ENCODE results near the gene NRF1.
A peak's percentile ranks its signal among the peaks of the same experiment; 100 is the strongest.

NRF1 gene

DNA sequence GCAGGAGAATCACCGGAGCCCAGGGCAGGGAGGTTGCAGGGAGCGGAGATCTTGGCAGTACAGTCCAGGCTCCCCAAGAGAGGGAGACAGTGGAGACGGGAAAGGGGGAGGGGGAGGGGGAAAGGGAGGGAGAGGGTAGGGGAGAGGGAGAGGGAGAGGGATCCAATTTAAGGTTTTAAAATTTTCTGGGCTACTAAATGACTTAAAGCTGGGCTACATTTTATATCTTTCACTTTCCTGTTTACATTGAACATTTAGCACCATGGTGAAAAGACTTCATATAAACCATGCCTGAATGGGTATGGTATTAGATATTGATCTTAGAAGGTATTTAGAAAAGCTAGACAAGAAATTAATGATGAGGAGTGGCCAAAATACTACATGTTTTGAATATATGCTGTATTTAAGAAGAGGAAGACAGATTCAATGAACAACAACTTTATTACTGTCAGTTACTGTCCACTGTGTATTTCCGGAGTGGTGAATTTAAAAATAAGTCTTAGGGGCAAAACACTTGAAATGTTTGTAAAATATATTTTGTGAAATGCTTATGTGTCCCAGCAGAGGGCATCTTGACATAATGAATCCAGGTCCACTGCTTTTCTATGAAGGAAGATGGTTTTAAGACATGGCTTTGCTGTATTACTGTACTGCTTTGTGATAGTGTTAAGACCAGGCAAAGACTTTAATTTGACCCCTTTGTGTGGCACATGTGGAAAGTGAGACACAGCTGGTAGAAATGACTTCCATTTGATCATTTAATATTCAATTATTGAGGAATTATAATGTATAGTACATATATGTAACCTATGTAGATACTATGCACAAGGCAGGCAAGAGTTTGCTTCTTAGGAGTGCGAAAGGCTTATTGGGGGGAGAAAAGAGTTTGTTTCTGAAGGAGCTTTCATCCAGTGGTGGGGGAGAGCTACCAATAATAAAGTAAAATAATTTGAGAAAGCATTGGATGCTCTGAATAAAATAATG, 52.8 kb downstream of the NRF1 start:
- TF ChIP-seq, protein P1, sequence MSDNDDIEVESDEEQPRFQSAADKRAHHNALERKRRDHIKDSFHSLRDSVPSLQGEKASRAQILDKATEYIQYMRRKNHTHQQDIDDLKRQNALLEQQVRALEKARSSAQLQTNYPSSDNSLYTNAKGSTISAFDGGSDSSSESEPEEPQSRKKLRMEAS (IDR thresholded peaks at IDR 0.05; ENCODE audit: low read depth, low read length) = no peak
- TF ChIP-seq, protein P2, sequence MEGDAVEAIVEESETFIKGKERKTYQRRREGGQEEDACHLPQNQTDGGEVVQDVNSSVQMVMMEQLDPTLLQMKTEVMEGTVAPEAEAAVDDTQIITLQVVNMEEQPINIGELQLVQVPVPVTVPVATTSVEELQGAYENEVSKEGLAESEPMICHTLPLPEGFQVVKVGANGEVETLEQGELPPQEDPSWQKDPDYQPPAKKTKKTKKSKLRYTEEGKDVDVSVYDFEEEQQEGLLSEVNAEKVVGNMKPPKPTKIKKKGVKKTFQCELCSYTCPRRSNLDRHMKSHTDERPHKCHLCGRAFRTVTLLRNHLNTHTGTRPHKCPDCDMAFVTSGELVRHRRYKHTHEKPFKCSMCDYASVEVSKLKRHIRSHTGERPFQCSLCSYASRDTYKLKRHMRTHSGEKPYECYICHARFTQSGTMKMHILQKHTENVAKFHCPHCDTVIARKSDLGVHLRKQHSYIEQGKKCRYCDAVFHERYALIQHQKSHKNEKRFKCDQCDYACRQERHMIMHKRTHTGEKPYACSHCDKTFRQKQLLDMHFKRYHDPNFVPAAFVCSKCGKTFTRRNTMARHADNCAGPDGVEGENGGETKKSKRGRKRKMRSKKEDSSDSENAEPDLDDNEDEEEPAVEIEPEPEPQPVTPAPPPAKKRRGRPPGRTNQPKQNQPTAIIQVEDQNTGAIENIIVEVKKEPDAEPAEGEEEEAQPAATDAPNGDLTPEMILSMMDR (IDR thresholded peaks at IDR 0.05; ENCODE audit: low read depth, low read length) = peak; percentile 43
- no peak for TF ChIP-seq POLR2A (IDR thresholded peaks at IDR 0.05; ENCODE audit: extremely low read depth, insufficient read length)
- H3K4me3 ChIP-seq (ENCODE audit: low read depth, low read length) = no peak overlapping the region
- peak; percentile 75 for DNase-seq (ENCODE audit: low read depth)

DNA sequence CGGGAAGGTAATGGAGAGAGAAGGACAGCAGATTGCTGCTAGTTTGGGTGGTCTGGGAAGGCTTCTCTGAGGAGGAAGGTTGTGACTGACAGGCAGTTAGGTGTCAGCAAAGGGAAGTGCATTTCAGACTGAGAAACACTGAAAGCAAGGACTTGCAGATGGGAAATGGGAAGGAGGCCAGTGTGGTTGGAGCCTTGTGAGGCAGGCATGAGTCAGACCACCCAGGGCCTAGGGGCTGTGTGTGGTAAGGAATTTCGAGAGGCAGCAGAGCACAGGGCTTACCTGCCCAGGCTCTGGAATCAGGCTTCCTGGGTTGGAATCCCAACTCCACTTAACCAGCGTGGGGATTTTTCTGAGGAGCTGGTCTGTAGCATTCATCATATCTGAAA, 53.5 kb downstream of the NRF1 start:
- DNase-seq (ENCODE audit: low read depth) = peak; percentile 82
- no peak overlapping the region for H3K4me3 ChIP-seq (ENCODE audit: low read depth, low read length)
- TF ChIP-seq MYC (IDR thresholded peaks at IDR 0.05; ENCODE audit: low read depth, low read length) (no peak), POLR2A (IDR thresholded peaks at IDR 0.05; ENCODE audit: extremely low read depth, insufficient read length) (no peak)
- TF ChIP-seq, protein P1 (IDR thresholded peaks at IDR 0.05; ENCODE audit: low read depth, low read length) = no peak
- TF ChIP-seq, protein P2 (IDR thresholded peaks at IDR 0.05; ENCODE audit: low read depth, low read length) = no peak

DNA sequence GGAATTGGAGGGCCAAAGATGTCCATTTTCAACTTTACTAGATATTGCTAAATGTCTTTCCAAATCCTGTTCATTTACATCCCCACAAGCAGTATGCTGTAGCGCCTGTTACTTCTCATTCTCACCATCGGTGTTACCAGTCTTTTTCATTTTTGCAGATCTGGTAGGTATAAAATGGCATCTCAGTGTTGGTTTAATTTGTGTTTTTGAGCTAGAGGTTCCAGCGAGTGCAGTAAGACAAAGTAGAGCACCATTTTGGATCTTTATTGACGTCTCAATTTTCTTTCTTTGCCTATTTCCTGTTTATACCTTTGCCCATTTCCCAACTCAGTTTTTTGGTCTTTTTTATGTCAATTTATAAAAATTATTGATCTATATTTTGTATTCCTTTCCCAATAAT, 55.6 kb downstream of the NRF1 start:
- TF ChIP-seq POLR2A (IDR thresholded peaks at IDR 0.05; ENCODE audit: extremely low read depth, insufficient read length) = no peak
- TF ChIP-seq, protein P1 (IDR thresholded peaks at IDR 0.05; ENCODE audit: low read depth, low read length) = no peak
- no peak for TF ChIP-seq MYC (IDR thresholded peaks at IDR 0.05; ENCODE audit: low read depth, low read length)
- H3K4me3 ChIP-seq (ENCODE audit: low read depth, low read length) = no peak overlapping the region
- no peak for DNase-seq (ENCODE audit: low read depth)

DNA sequence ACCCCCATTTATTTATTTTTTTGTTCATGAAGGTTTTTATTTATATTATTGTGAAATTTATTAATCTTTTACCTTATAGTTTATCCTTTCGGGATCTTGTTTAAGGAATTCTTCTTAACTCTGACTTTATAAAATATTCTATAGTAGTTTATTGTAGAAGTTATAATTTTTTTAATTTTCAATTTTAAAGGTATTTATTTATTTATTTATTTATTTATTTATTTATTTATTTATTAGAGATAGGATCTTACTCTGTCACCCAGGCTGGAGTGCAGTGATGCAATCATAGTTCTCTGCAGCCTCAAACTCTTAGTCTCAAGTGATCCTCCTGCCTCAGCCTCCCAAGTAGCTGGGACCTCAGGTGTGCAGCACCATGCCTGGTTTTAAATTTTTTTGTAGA, 56.0 kb downstream of the NRF1 start:
- TF ChIP-seq, protein P1 (IDR thresholded peaks at IDR 0.05; ENCODE audit: low read depth, low read length) = no peak
- TF ChIP-seq MYC (IDR thresholded peaks at IDR 0.05; ENCODE audit: low read depth, low read length) (no peak), POLR2A (IDR thresholded peaks at IDR 0.05; ENCODE audit: extremely low read depth, insufficient read length) (no peak)
- TF ChIP-seq, protein P2 (IDR thresholded peaks at IDR 0.05; ENCODE audit: low read depth, low read length) = no peak
- no peak for DNase-seq (ENCODE audit: low read depth)
- H3K4me3 ChIP-seq (ENCODE audit: low read depth, low read length) = no peak overlapping the region

DNA sequence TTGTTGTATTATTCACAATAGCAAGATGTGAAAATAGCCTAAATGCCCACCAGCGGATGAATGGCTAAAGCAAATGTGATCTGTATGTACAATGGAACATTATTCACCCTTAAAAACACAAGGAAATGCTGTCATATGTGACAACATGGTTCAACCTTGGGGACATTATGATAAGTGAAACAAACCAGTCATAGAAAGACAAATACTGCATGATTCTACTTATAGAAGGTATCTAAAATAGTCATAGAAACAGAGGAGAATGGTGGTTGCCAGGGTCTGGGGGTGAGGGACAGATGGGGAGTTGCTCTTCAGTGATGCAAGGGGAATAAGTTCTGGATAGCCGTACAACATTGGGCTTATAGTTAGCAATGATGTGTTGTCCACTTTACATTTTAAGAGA, 58.4 kb downstream of the NRF1 start:
- no peak overlapping the region for H3K4me3 ChIP-seq (ENCODE audit: low read depth, low read length)
- no peak for DNase-seq (ENCODE audit: low read depth)
- TF ChIP-seq, protein P2 (IDR thresholded peaks at IDR 0.05; ENCODE audit: low read depth, low read length) = no peak
- TF ChIP-seq, protein P1 (IDR thresholded peaks at IDR 0.05; ENCODE audit: low read depth, low read length) = no peak
- TF ChIP-seq POLR2A (IDR thresholded peaks at IDR 0.05; ENCODE audit: extremely low read depth, insufficient read length) (no peak), MYC (IDR thresholded peaks at IDR 0.05; ENCODE audit: low read depth, low read length) (no peak)

DNA sequence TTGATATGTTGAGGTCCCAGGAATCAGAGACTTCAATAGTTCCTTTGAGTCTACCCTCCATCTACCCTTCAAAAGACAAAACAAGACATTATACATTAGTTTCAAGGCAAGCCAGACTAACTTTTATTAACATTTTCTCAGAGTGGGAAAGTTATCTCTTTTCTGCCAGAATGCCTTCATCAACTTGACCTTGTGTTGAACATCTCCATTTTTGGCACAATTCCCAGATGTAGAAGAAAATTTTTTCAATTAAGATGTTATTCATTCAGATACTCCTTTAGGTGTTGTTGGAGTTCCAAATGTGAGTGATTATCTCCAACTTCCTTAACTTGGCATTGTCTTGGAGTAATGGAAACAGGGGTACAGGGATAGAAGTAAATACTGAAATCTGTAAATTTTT, 59.1 kb downstream of the NRF1 start:
- no peak overlapping the region for H3K4me3 ChIP-seq (ENCODE audit: low read depth, low read length)
- no peak for DNase-seq (ENCODE audit: low read depth)
- TF ChIP-seq, protein P1 (IDR thresholded peaks at IDR 0.05; ENCODE audit: low read depth, low read length) = no peak
- no peak for TF ChIP-seq POLR2A (IDR thresholded peaks at IDR 0.05; ENCODE audit: extremely low read depth, insufficient read length)
